H1 (cell line): ENCODE measurements around the gene TLE4. TPM values are rescaled to one million over a fixed set of nuclear protein-coding genes. Genes with fewer than 3 reads are reported as not detected.

Source experiments
- CTCF ChIA-PET: fragments of 300-600 bp; sonication (Branson Sonifier 250); formaldehyde crosslinking; loops from one replicate; lab custom pipeline; 2021; ENCODE audit not compliant: partially characterized antibody; lab: Charles Lee
- POLR2A ChIA-PET: fragments of 300-600 bp; sonication (Branson Sonifier 250); formaldehyde crosslinking; loops from one replicate; lab custom pipeline; 2021; ENCODE audit warnings: inconsistent platforms; ENCODE audit not compliant: partially characterized antibody; lab: Charles Lee
- DNase-seq, 2 experiments: peaks; one replicate each; pipeline versions ENCODE4 v3.0.0 to v3.0.0-alpha.2; 2010 to 2022; ENCODE audit warnings: low spot score in 2 of 2, low read depth in 1 of 2, mixed read lengths in 1 of 2
- FAIRE-seq: peaks from 2 replicates; lab custom pipeline; 2011; peaks lifted over from hg19 to GRCh38; lab: Jason Lieb, UNC
- H2AFZ ChIP-seq: 2 replicates; pipeline ENCODE4 v1.8.1; 2012; ENCODE audit warnings: low read length, inconsistent platforms
- H2AK5ac ChIP-seq: 2 replicates; pipeline ENCODE4 v1.6.1; 2013; ENCODE audit warnings: low read depth, low read length
- H2BK120ac ChIP-seq: replicated peaks from 2 replicates; pipeline ENCODE3; 2013; ENCODE audit warnings: low read depth, low read length, inconsistent platforms
- H2BK12ac ChIP-seq: 2 replicates; pipeline ENCODE4 v1.6.1; 2013; ENCODE audit warnings: low read depth, low read length
- H2BK15ac ChIP-seq: 2 replicates; pipeline ENCODE4 v1.6.1; 2013; ENCODE audit warnings: low read length
- H2BK20ac ChIP-seq: 2 replicates; pipeline ENCODE4 v1.6.1; 2013; ENCODE audit warnings: low read length
- H2BK5ac ChIP-seq: 2 replicates; pipeline ENCODE4 v1.6.1; 2013; ENCODE audit warnings: low read depth, low read length
- H3K14ac ChIP-seq: 2 replicates; pipeline ENCODE4 v1.6.1; 2013; ENCODE audit warnings: inconsistent platforms; ENCODE audit not compliant: insufficient read length
- H3K18ac ChIP-seq: 2 replicates; pipeline ENCODE4 v1.6.1; 2013; ENCODE audit warnings: low read length; ENCODE audit errors: extremely low read depth
- H3K23ac ChIP-seq: 2 replicates; pipeline ENCODE4 v1.6.1; 2013; ENCODE audit warnings: inconsistent platforms; ENCODE audit not compliant: insufficient read length
- H3K23me2 ChIP-seq: 2 replicates; pipeline ENCODE4 v1.6.1; 2013; ENCODE audit warnings: low read depth, low read length
- H3K27ac ChIP-seq: 2 replicates; pipeline ENCODE4 v1.6.1; 2011; ENCODE audit warnings: low read depth, low read length, inconsistent platforms
- H3K27me3 ChIP-seq, 4 experiments: replicated peaks in 1 of 4; 1 replicate in 1 of 4; 2 replicates in 3 of 4; pipeline versions ENCODE4 v1.6.1 to v1.8.1; 2011 to 2013; ENCODE audit warnings: low read length in 3 of 4, mild to moderate bottlenecking in 3 of 4, inconsistent platforms in 2 of 4, mixed read lengths in 2 of 4, moderate library complexity in 1 of 4; ENCODE audit not compliant: control insufficient read depth in 3 of 4, insufficient read depth in 3 of 4; ENCODE audit errors: extremely low read depth in 1 of 4
- H3K36me3 ChIP-seq, 4 experiments: 2 replicates each; pipeline versions ENCODE4 v1.6.1 to v1.8.1; 2011 to 2013; ENCODE audit warnings: mild to moderate bottlenecking in 4 of 4, low read length in 3 of 4, moderate library complexity in 2 of 4, control low read depth in 1 of 4, inconsistent platforms in 1 of 4; ENCODE audit not compliant: insufficient read depth in 4 of 4, control insufficient read depth in 2 of 4
- H3K4ac ChIP-seq: replicated peaks from 2 replicates; pipeline ENCODE3; 2013; ENCODE audit warnings: low read length, low read depth, mixed read lengths, inconsistent platforms; ENCODE audit not compliant: insufficient read length
- H3K4me1 ChIP-seq, 4 experiments: replicated peaks in 1 of 4; 1 replicate in 1 of 4; 2 replicates in 3 of 4; pipeline versions ENCODE4 v1.6.1 to v1.8.1; 2011 to 2013; ENCODE audit warnings: low read length in 3 of 4, inconsistent platforms in 2 of 4, mixed read lengths in 1 of 4; ENCODE audit not compliant: insufficient read depth in 4 of 4, control insufficient read depth in 3 of 4
- H3K4me2 ChIP-seq, 2 experiments: 2 replicates each; pipeline versions ENCODE4 v1.6.1 to v1.8.1; 2011 to 2013; ENCODE audit warnings: low read depth in 2 of 2, low read length in 2 of 2, control low read depth in 1 of 2, inconsistent platforms in 1 of 2, mild to moderate bottlenecking in 1 of 2; ENCODE audit not compliant: insufficient read depth in 1 of 2
- H3K4me3 ChIP-seq, 4 experiments: fragments of 200-600, 300-600 bp in 1 of 4; sonication (generic), shearing (Covaris generic), sonication (Bioruptor Twin) in 1 of 4; 2 replicates each; pipeline versions ENCODE4 v1.5.1 to v1.8.1; 2011 to 2016; ENCODE audit warnings: low read length in 4 of 4, low read depth in 3 of 4, control low read depth in 2 of 4, inconsistent platforms in 2 of 4, mild to moderate bottlenecking in 2 of 4, mixed read lengths in 1 of 4, moderate library complexity in 1 of 4; ENCODE audit not compliant: insufficient read depth in 2 of 4; ENCODE audit errors: extremely low read depth in 1 of 4
- H3K56ac ChIP-seq: replicated peaks from 2 replicates; pipeline ENCODE3; 2013; ENCODE audit warnings: low read depth, mild to moderate bottlenecking, mixed read lengths, low read length, inconsistent platforms; ENCODE audit not compliant: insufficient read length
- H3K79me1 ChIP-seq: 2 replicates; pipeline ENCODE4 v1.6.1; 2013; ENCODE audit warnings: low read depth, low read length, control low read depth
- H3K79me2 ChIP-seq, 2 experiments: 2 replicates each; pipeline versions ENCODE4 v1.6.1 to v1.8.1; 2012 to 2013; ENCODE audit warnings: low read length in 2 of 2, mild to moderate bottlenecking in 2 of 2, inconsistent platforms in 1 of 2; ENCODE audit not compliant: insufficient read depth in 2 of 2, control insufficient read depth in 1 of 2
- H3K9ac ChIP-seq, 4 experiments: replicated peaks in 1 of 4; 1 replicate in 1 of 4; 2 replicates in 3 of 4; pipeline versions ENCODE4 v1.6.1 to v1.8.1; 2011 to 2013; ENCODE audit warnings: low read depth in 3 of 4, low read length in 3 of 4, control low read depth in 2 of 4, mild to moderate bottlenecking in 2 of 4, moderate library complexity in 2 of 4, inconsistent platforms in 1 of 4; ENCODE audit errors: extremely low read depth in 1 of 4
- H3K9me3 ChIP-seq, 2 experiments: 2 replicates each; pipeline versions ENCODE4 v1.6.1 to v1.8.1; 2012 to 2013; ENCODE audit warnings: mild to moderate bottlenecking in 2 of 2, moderate library complexity in 2 of 2, control low read depth in 1 of 2, inconsistent platforms in 1 of 2, low read depth in 1 of 2, low read length in 1 of 2, mixed read lengths in 1 of 2; ENCODE audit not compliant: insufficient read depth in 2 of 2
- H4K20me1 ChIP-seq, 2 experiments: replicated peaks in 1 of 2; 2 replicates each; pipeline versions ENCODE3 to v1.8.1; 2011 to 2013; ENCODE audit warnings: inconsistent platforms in 2 of 2, low read length in 2 of 2, mild to moderate bottlenecking in 1 of 2; ENCODE audit not compliant: insufficient read depth in 2 of 2, control insufficient read depth in 1 of 2
- H4K5ac ChIP-seq: 2 replicates; pipeline ENCODE4 v1.6.1; 2013; ENCODE audit warnings: low read length, low read depth, mixed read lengths, inconsistent platforms; ENCODE audit not compliant: insufficient read length
- H4K8ac ChIP-seq: 2 replicates; pipeline ENCODE4 v1.8.0; 2013; ENCODE audit warnings: mild to moderate bottlenecking, moderate library complexity, low read length, inconsistent platforms; ENCODE audit not compliant: insufficient read depth; ENCODE audit errors: extremely low read depth
- H4K91ac ChIP-seq: replicated peaks from 2 replicates; pipeline ENCODE3; 2013; ENCODE audit warnings: low read length, mixed read lengths, inconsistent platforms; ENCODE audit not compliant: insufficient read length
- ASH2L ChIP-seq: fragments of 200-600, 300-600 bp; sonication (generic); IDR thresholded peaks from one replicate; pipeline ENCODE4 v1.7.1; 2017; ENCODE audit warnings: low read length
- CBX8 ChIP-seq: fragments of 300-800, 300-1000 bp; sonication (generic); IDR thresholded peaks from 2 replicates; pipeline ENCODE4 v1.7.1; 2016; ENCODE audit warnings: low read depth, low read length, borderline replicate concordance
- CHD2 ChIP-seq: IDR thresholded peaks from 2 replicates; pipeline ENCODE4 v1.6.1; 2012; ENCODE audit warnings: low read length, improper control_type of control experiment
- HDAC6 ChIP-seq: IDR thresholded peaks from one replicate; pipeline ENCODE4 v1.7.1; 2012; ENCODE audit warnings: low read depth, mild to moderate bottlenecking, inconsistent platforms, low read length, moderate library complexity
- POLR2AphosphoS5 ChIP-seq: IDR thresholded peaks from 2 replicates; pipeline ENCODE4 v1.6.1; 2011; ENCODE audit warnings: low read depth, low read length
- RNF2 ChIP-seq: fragments of 200-900, 300-1000 bp; sonication (generic); IDR thresholded peaks from 2 replicates; pipeline ENCODE4 v1.7.1; 2016; ENCODE audit warnings: borderline replicate concordance, low read depth, mild to moderate bottlenecking, antibody characterized with exemption, low read length; ENCODE audit not compliant: poor library complexity, severe bottlenecking; ENCODE audit errors: missing control alignments
- SUZ12 ChIP-seq: fragments of 200-600 bp; sonication (generic); IDR thresholded peaks from 2 replicates; pipeline ENCODE4 v1.6.1; 2012; ENCODE audit warnings: mild to moderate bottlenecking, inconsistent platforms, low read length, moderate library complexity, mixed read lengths
- TAF1 ChIP-seq: IDR thresholded peaks from 2 replicates; pipeline ENCODE4 v1.6.1; 2011; ENCODE audit warnings: mild to moderate bottlenecking, low read depth, low read length
- TBP ChIP-seq: IDR thresholded peaks from 2 replicates; pipeline ENCODE4 v1.6.1; 2011; ENCODE audit warnings: low read depth, low read length, improper control_type of control experiment
- WGBS, 2 experiments: shearing (Covaris generic) in 1 of 2; methylation state at CpG; one replicate each; pipeline versions ENCODE4 v1.1.6 to v1.1.7; 2013 to 2015; ENCODE audit warnings: low lambda C conversion rate in 2 of 2, mixed read lengths in 2 of 2, inconsistent platforms in 1 of 2, low coverage in 1 of 2, missing lambda C conversion rate in 1 of 2; ENCODE audit not compliant: insufficient replicate concordance in 2 of 2, insufficient coverage in 1 of 2, insufficient read length in 1 of 2; ENCODE audit errors: extremely low coverage in 1 of 2, missing lambda C conversion rate in 1 of 2; 5-methylcytosine and 5-hydroxymethylcytosine counted together
- polyA plus RNA-seq, 7 experiments: library from polyadenylated mRNA; depleted of rRNA in 3 of 7; stranded (reverse) in 5 of 7; unstranded in 2 of 7; fragments of >200 nt in 5 of 7; fragments of 200-250 nt in 2 of 7; gene quantifications; 1 replicate in 5 of 7; 2 replicates in 1 of 7; 4 replicates in 1 of 7; pipeline versions ENCODE4 v1.2.1 to v1.2.3, GENCODE V29; 2011 to 2013; ENCODE audit warnings: missing spikeins in 2 of 7, mixed read lengths in 2 of 7
- total RNA-seq: library from RNA; stranded (reverse); fragmentation: NEBNext Ultra II Directional; extraction: Animal tissue kit (Norgen Biotek cat#: 25700); gene quantifications from 2 replicates; pipeline ENCODE4 v1.2.1, GENCODE V29; 2021

The TLE4 gene
- total and polyA plus RNA-seq, 2 of the 8 experiments (the other 6 are each of a cell fraction or from before 2014, with no cell fraction given): 32.4 to 36.9 TPM

GRCh38 chr9:79664375-79664831 lies 92.6 kb downstream of the TLE4 start:
- Histone ChIP-seq H3K27ac (no peak overlapping the region), H4K5ac (no peak overlapping the region), H4K8ac (no peak overlapping the region), H2BK12ac (no peak overlapping the region; the same call in 1 of the 2 replicates), H3K36me3 (no peaks in the 10 kb centered on the region), H3K4me1 (peaks cover 9 to 33% (median 21%) of the 10 kb centered on the region in 4 experiments), H2BK20ac (no peak overlapping the region), H3K4me2 (peak overlapping the region in 1 of 2 experiments; percentile 58; a peak in 2 of 4 replicates), H2BK15ac (no peak overlapping the region), H3K14ac (no peak overlapping the region), H4K20me1 (no peaks in the 10 kb centered on the region), H2BK5ac (no peak overlapping the region), H3K4ac (no peak overlapping the region), H4K91ac (no peak overlapping the region), H3K23ac (no peak overlapping the region), H3K79me2 (0 out of 4 replicates have a peak, but pooled peaks cover 0 to 5% of the 10 kb centered on the region in 2 experiments), H2BK120ac (no peak overlapping the region), H2AFZ (no peak overlapping the region), H3K9ac (no peak overlapping the region), H2AK5ac (no peak overlapping the region), H3K79me1 (no peaks in the 10 kb centered on the region), H3K18ac (no peak overlapping the region), H3K23me2 (no peaks in the 10 kb centered on the region), H3K56ac (no peak overlapping the region), H3K9me3 (no peaks in the 10 kb centered on the region), H3K4me3 (no peak overlapping the region), H3K27me3 (no peaks in the 10 kb centered on the region)
- CTCF ChIA-PET: no interaction called here
- DNase-seq: no peak
- TF ChIP-seq TAF1 (no peak), RNF2 (no peak), CHD2 (no peak), SUZ12 (no peak), HDAC6 (no peak), TBP (no peak), CBX8 (no peak), POLR2AphosphoS5 (no peak), ASH2L (no peak)
- FAIRE-seq: no peak
- POLR2A ChIA-PET: interaction anchor here (1.2 kb wide), 1 partner anchor 31 kb away, joined by 3 read pairs; no protein-coding TSS in a partner anchor
- 71% methylated on average over 5 of the region's 5 CpGs; no CpG with 5 or more reads in 1 of the 2 experiments for WGBS, 2 experiments
